AG09319 (cell line): Measurements from ENCODE around the gene SLC19A3.
"Not testable (repeated sequence)": the region's sequence is repeated elsewhere in the genome, so short reads cannot be mapped to it uniquely, and the experiment has no call there.

Experiments
- DNase-seq: peaks from one replicate; pipeline ENCODE4 v3.0.0-alpha.2; 2010; ENCODE audit warnings: low read depth; ENCODE audit errors: extremely low read depth
- CTCF ChIP-seq: IDR thresholded peaks from 2 replicates; pipeline ENCODE4 v1.5.1; 2011; ENCODE audit warnings: low read depth, mild to moderate bottlenecking, inconsistent platforms, low read length, moderate library complexity

The SLC19A3 gene

DNA sequence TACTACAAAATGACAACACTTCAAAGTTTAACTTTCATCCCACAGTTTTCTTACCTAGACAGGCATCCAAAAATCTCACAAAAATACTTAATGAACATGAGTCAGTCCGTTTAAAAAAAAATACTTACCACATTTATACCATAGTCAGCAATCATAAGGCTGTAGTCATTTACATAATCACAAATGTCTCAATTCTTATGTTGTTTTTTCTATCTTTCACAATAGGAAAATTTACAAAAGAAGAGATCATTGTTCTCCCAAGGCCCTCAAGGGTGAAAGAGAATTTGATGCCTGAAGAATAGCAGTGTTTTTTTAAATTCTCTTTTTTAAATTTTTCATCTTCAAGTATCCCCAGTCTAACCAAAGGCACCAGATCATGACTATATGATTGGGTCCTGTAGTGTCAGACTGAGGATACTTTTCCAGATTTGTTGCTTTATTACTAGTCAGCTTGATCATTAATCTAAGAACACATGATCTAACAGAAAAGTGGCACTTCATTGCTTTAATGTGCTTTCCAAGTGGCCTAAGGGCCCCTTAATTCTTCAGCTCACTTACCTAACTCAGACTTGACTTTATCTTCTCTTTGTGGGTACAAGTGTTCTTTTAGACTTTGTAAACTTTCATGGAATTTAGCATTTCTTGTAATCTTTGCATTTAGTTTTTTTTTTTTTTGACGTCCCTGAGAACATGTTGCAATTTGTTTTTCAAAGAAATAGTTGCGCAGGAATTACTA is 46.5 kb downstream of the SLC19A3 start:
- DNase-seq, result no peak
- TF ChIP-seq CTCF, result no peak

GRCh38 chr2:227666631-227667170 is 51.1 kb downstream of the SLC19A3 start, which contains the start of gene SCYGR5:
Gene SCYGR5 (plus strand): TSS chr2:227666804. CDS start chr2:227666804, 0 bp downstream.
- not testable (repeated sequence) for DNase-seq

DNA sequence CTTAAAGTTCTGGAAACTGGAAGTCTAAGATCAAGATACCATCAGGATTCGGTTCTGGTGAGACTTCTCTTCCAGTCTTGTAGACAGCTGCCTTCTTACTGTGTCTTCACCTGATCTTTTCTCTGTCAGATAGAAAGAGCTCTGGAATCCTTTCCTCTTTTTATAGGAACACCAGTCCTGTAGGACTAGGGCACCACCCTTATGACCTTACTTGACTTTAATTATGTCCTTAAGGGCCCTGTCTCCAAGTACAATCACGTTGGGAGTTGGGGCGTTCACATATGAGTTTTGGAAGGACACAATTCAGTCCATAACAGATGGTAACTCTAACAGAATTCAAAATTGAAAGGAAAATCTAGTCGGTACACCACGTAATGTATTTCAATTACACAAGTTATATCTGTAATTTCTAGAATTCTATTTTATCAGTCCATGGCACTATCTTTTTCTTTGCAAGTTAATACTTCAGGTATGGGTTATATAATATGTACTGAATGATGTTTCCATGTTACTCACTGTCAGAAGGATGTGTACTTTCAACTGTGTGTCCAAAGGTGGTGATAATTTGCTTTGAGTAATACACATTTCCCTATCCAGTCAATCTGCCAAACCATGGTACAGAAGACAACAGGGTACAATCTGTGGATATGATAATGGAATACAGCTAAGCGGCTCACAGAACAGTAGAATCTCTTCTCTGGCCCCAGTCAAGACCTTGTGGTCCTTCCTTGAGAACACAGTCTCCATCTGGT is 52.5 kb downstream of the SLC19A3 start:
- no peak for TF ChIP-seq CTCF

GRCh38 chr2:227661827-227662226 is 56.0 kb downstream of the SLC19A3 start:
- DNase-seq, result no peak
- no peak for TF ChIP-seq CTCF

More for the DNA sequence above, 52.5 kb downstream of the SLC19A3 start:
- DNase-seq, result no peak

DNA sequence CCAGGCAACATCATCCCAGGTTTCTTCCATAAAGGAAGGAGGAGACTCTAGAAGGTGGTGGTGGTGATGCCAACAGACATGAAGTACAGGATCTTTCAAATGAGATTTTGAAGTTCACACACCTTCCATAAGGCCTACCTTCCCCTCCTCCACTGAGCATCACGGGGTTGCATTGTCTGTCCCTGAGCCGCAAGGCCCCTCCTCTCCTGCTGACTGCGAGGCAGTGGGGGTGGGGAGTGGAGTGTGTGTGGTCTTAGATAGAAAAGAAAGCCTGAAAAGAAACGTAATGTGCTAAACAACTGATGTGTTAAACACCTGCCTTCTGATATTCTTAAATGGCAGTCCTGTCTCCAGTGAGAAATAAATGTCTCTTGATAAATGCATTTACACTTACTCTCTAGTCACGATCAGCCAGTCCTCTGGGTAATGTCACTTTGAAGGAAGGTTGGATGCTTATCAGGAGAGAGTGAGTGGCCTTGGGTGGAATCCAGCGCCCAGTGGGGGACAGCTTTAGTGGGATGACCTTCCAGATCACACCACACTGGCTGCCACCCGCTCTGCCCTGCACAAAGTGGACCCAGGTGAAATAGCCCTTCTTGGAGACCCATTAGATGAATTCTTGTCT is 56.7 kb downstream of the SLC19A3 start:
- TF ChIP-seq CTCF, result no peak
- no peak for DNase-seq

- DNase-seq, result no peak
These were observed 60.5 kb downstream of the SLC19A3 start for GRCh38 chr2:227657199-227657845.

More at GRCh38 chr2:227657199-227657845, 60.5 kb downstream of the SLC19A3 start:
- TF ChIP-seq CTCF, result no peak
